Ureter (tissue), 1 donor: ENCODE results near the gene CELF1. TPM values are rescaled to one million over a fixed set of nuclear protein-coding genes. Genes with fewer than 3 reads are reported as not detected.
A peak's percentile ranks its signal among the peaks of the same experiment; 100 is the strongest.

Source experiments
- DNase-seq: peaks from one replicate; pipeline ENCODE4 v3.0.0-alpha.2; 2020; ENCODE audit warnings: low spot score
- total RNA-seq: library from RNA; stranded (reverse); gene quantifications from one replicate; pipeline ENCODE4 v1.2.4, GENCODE V29; 2023
- donor health status: DM: yes; HTN: yes; CAD: no.

The CELF1 gene
- total RNA-seq, 1 donor from 2014 or later, result 149 TPM

DNA sequence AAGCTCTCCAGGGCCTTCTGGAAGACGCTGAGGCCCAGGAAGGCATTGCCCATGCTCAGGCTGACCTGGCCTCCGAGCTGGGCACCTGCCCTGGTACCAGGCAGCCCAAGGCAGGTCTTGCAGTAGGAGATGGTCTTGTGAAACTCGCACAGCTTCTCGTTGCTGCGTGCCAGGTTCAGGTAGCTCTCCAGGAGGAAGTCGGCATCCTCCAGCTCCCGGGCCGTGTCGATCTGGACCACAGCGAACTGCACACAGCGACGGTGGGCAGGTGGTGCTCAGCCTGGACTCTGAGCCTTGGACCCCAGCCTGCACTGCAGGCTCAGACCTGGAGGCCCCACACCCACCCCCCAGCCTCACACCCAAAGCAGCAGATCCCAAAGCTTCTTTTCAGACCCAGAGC is 105.0 kb downstream of the CELF1 start:
- DNase-seq, result no peak

DNA sequence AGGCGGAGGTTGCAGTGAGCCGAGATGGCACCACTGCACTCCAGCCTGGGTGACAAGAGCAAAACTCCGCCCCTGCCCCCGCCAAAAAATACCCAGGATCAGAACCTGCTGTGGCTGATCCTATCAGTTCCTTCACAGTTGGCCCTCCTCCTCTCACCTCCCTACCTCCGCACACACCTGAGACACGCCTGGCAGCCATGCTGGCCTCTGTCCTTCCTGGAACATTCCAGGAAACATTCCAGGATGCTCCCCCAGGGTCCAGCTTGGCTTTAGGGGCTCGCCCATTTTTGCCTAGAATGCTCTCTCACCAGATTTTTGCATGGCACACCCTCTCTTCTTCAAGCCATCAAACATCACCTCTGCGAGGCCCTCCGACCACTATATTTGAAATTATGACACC is 106.1 kb downstream of the CELF1 start:
- DNase-seq, result no peak

DNA sequence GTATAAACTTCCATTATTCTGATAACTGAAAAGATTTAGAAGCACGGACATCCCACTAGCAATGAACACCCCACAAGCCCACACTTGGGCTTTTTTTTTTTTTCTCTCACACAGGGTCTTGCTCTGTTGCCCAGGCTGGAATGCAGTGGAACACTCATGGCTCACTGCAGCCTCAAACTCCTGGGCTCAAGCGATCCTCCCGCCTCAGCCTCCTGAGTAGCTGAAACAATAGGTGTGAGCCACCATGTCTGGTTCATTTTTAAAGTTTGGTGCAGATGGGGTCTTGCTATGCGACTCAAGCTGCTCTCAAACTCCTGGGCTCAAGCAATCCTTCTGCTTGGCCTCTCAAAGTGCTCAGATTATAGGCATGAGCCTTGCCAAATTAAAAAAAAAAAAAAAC is 107.1 kb downstream of the CELF1 start:
- no peak for DNase-seq

DNA sequence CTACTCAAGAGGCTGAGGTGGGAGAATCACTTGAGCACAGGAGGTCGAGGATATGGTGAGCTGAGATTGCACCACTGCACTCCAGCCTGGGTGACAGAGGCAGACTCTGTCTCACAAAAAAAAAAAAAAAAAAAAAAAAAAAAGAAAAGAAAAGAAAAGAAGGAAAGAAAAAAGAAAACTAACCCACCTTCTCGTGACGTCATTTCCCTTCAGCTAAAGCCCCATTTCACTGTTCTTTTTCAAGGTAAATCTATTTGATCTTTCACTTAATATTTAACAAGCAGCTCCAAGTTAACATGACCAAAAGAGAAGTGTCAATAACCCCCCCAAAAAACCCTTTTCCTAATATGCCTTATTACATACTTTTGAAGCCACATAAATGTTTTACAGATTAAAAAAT is 109.1 kb downstream of the CELF1 start:
- DNase-seq, result no peak

DNA sequence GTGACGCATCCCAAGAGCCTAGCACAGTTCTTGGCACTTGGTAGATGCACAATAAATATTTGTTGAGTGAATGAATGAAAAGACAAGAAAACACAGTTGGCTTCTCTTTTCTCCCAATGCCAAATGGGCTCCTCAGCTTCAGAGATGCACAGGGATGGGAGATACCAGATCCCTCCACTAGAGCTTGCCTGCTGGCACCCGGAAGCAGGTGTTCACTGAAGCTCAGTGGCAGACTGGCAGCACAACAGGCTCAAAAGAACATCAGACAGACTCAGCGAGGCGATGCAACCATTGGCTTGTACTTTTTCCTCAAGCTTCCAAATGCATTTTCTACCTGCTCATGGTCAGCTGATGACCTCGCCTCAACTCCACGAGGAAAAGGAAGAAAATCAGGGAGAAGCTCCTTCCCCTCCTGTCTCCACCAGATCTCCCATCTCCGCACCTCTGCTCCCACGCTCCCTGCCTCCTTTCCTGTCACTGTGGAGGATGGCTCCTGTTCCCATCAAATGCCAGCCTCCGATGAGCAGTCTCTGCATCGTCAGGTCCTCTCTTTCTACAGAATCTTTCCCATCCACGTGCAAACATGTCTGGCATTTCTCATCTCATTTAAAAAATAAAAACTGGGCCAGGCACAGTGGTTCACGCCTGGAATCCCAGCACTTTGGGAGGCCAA is 109.8 kb downstream of the CELF1 start:
- DNase-seq, result no peak

DNA sequence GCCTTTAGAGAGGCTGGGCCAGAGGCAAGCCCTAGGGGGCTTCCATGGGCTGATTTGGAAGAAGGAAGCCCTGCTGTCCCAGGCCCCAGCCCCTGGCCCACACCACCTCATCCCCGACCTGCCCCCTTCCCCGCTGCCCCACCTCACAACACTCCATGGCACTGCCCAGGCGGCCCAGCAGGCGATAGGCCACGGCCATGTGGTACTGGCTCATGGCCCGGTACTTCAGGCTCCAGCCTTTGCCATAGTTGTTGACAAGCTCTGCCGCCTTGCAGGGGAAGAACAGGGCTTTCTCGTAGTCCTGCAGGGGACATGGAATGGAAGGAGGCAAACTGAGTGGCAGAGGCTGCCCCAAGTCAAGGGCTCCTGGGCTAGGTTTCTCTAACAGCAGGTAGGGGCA is 110.4 kb downstream of the CELF1 start:
- no peak for DNase-seq

DNA sequence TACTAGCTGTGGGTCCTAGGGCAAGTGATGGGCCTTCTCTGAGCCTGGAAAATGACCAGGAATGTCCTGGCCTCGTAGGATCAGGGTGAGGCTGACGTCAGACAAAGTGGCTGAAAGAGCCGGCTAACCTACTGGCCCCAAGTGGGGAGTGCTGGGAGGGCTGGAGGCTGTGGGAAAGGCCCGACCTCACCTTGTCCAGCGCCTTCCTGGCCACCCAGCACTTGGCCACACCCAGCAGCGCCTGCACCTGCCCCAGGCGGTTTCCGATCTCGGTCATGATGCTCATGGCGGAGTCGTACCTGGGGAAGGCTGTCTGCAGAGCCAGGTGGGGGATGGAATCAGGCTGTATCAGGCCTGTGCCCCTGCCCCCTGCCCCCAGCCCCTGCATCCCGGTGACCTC is 111.5 kb downstream of the CELF1 start:
- DNase-seq, result no peak

DNA sequence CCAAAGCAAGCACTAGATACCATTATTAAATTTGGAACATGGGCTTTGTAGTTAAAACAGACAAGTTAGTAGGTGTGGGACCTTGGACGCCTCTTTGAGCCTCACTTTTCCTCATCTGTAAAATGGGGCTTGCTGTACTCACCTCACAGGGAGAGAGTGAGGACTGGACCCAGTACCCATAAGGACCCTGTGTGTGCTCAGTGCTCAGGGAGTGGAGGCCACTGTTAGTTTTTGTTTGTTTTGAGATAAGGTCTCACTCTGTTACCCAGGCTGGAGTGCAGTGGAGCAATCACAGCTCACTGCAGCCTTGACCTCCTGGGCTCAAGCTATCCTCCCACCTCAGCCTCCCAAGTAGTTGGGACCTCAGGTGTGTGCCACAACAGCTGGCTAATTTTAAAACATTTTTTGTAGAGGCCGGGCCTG is 112.9 kb downstream of the CELF1 start:
- no peak for DNase-seq

DNA sequence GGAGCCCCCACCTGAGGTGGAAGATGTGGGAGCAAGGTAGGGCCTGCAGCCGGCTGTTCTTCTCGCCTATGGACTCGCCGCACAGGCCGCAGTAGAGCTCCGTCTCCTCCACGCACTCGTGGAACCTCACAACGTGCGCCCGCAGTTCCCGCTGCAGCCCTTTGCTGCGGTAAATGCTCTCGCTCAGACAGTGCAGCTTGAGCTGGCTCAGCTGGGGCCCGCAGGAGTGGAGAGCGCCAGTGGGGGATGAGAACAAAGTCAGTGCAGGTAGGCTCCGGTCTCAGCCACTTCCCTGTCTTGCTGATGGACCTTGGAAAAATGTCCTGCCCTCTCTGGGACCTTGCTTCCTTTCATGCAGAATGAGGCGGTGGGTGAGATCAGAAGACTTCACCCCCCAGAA is 114.2 kb downstream of the CELF1 start:
- no peak for DNase-seq

DNA sequence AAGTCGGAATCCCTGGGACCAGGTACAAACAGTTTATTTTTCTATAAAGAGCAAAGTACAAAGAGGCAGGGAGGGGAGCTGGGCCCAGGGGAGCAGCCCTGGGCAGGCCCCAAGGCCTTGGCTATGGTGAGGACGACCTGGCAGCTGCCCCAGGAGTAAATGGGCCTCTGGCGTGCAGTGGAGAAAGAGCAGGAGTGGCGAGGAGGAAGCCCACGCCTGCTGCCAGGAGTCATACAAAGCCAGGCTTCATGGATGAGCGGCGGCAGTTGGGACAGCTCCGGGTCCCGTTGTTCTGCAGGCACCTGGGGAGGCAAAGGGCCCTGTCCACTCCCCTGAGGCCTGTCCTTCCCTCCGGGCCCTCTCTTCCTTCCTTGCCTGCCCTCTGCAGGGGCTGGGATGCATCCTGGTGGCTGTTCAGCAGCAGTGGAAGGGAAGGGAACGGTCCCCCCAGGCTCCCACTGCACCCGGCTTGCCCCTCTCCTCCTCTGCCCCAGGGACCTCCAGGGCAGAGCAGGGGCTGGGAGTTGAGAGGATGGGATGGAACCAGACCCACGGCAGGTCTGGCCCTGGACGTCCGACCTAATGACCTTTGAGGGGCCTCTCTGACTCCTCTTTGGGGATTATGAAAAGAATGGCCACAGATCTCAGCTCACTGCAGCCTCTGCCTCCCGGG is 115.0 kb downstream of the CELF1 start:
- no peak for DNase-seq

DNA sequence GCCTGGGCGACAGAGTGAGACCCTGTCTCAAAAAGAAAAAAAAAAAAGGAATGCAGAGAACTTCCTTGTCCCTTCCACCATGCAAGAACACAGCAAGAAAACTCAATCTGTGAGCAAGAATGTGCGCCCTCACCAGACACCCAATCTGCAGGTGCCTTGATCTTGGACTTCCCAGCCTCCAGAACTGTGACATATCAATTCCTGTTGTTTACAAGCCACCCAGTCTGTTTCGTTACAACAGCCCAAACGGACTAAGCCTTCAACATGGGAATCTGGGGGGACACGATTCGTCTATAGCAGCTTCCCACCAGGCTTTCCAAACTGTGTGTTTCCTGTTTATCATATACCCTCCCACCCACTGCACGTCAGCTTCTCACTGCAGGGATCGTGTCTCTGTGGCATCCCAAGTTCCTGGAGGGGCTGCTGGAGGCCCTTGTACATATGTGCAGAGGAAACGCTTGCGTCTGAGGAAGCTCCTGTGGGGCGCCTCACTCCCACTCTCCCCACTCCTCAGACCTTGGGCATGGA is 115.7 kb downstream of the CELF1 start:
- no peak for DNase-seq

DNA sequence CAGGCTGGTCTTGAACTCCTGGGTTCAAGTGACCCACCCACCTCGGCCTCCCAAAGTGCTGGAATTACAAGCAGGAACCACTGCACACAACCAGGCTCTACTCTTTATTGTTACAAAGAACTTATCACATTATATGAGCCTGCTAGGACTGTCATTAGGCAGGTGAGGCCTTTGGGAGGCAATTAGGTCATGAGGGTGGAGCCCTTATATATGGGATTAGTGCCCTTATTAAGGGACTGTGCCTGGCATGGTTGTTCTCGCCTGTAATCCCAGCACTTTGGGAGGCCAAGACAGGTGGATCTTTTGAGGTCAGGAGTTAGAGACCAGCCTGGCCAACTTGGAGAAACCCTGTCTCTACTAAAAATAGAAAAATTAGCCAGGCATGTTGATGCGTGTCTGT is 116.2 kb downstream of the CELF1 start:
- no peak for DNase-seq

DNA sequence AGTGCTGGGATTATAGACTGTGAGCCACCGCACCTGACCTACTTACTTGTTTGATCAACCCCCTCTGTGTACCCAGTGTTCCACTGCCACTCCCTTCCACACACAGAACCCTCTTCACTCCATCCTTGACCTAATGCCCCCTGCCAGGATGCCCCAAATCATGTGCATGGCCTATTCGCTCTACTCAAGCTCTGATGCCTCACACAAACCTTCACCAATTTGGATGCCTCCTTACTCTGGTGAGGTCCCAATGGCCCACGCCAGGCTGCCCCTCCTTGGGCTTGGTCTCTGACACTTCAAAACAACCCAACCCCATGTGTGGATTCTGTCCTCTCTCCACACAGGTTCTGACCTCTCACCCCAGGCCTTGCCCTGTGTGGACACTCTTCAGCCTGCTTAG is 117.2 kb downstream of the CELF1 start:
- DNase-seq, result no peak

DNA sequence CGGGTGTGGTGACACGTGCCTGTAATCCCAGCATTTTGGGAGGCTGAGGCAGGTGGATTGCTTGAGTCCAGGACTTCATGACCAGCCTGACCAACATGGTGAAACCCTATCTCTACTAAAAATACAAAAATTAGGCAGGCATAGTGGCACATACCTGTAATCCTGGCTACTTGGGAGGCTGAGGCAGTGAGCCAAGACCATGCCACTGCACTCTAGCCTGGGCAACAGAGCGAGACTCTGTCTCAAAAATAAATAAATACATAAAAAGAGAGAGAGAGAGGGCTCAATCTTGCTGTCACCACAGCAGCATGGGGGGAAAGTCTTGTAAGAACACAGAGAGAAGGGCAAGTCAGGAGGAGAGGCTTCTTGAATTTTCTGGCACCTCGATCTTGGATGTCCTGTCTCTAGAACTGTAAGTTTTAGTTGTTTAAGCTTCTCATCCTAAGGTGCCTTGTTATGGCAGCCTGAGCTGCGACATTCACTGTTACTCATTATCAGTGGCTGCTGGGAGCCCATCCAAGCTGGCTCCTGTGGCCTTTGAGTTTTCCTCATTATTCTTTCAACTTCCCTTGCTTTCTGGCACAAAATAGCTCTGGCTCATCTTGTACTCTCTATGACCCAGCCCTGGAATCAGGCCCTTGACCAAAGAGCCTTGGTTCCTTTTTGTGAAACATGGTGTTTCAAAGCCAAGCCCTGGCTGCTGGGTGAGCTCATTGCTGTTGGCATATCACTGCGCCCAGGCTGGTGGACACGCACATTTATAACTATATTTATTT is 118.7 kb downstream of the CELF1 start:
- peak; percentile 53 for DNase-seq

DNA sequence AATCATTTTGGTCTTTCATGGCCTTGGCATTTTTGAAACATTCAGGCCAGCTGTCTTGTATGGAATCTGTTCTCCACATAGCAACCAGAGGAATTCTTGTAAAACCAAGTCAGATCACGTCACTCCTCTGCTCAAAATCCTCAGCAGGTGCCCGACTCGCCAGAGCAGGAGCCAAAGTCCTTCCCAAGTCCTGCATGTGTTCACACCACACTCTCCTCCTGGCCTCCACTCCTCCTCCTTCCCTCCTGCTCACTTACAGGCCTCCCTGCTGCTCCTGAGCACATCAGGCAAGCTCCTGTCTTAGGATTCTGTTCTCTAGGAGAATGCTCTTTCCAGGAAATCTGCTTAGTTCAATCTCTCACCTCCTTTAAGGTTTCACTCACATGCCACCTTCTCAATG is 119.8 kb downstream of the CELF1 start:
- no peak for DNase-seq

DNA sequence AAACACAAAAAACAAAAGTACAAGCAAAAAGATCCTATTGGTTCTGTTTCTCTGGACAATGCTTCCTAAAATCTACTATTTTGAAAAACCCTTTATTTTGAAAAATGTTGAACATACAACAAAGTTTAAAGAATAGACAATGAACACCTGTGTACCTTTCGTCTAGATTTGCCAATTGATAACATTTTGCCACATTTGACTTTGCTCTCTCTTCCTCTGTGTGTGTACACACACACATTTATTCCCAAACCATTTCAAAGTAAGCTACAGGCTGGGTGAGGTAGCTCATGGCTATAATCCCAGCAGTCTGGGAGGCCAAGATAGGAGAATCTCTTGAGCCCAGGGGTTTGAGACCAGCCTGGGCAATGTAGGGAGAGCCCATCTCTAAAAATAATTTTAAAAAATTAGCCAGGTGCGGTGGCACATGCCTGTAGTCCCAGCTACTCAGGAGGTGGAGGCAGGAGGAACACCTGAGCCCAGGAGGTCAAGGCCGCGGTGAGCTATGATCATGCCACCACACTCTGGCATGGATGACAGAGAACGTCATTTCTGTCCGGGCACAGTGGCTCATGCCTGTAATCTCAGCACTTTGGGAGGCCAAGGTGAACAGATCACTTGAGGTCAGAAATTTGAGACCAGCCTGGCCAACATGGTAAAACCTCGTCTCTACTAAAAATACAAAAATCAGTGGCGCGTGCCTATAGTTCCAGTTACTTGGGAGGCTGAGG is 121.4 kb downstream of the CELF1 start:
- DNase-seq, result no peak

DNA sequence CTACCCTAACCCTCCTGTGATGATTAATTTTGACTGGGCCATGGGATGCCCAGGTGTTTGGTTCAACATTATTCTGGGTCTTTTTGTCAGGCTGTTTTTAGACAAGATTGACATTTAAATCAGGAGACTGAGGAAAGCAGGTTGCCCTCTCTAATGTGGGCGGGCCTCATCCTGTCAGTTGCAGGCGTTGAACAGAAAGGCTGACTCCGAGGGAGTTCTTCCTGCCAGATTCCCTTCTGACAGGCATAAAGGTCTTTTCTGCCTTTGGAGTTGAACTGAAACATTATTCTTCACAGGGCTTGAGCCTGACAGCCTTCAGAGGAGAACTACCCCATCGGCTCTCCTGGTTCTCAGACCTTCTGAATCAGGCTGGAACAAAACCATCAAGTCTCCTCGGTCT is 122.4 kb downstream of the CELF1 start:
- no peak for DNase-seq

DNA sequence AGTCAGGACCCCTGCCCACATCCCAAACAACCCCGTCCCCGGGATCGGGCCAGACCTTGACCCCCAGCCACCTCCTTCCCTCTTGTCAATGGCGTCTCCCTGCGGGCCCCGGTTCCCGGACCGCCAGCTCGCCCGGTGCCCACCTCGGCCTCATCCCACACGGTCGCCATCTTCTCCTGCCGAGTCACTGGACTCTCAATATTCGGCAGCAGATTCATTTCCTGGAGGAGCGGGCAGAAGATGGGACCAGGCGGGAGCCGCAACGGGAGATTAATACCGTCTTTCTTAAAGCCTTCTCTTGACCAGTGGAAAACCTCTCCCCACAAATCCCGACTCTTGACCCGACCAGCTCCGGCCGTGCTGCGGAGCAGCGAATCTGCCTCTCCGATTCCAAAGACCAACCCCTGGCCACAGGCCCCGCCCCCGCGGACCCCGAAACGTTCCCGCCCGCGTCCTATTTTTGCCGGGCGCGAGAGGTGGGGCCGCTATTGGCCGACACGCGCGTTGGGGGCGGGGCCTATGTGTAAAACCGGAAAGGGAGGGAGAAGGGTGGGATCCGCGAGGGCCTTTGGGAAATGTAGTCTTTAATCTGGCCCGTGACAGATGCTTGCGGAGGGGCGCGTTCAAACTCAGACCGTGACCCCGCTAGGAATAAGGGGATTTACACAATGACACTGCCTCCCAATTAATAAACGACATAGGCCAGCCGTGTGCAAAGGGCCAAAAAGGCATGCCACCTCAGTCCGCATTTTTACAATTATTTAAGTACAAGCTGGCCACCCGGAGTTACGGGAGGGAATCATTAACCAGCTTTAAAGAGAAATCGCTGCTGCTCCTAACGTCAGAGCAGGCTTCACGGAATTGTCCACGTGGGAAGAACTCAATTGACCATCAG is 126.6 kb downstream of the CELF1 start, which contains the start of gene PSMC3:
Gene PSMC3 (minus strand): TSS at position 378 of the 895 bp plus-strand sequence. CDS start 160 bp downstream, at position 218.
- peak; percentile 99 for DNase-seq

DNA sequence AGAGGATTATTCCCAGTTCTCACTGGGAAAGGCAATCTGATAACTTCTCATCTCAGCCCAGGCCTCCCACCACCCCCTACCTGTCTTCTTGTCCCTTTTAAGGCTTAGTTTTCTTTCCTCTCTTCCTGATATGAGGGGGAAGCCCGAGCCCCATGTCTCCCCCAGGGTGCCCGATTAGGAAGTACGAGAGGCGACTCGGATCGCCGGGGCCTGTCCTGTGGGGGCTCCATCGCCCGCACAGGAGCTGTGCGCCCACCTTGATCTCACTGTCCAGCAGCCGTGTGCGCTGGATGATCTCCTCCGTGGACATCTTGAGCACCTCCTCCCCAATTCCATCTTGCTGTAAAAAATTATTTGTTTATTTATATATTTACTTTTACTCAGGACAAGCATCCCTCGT is 127.3 kb downstream of the CELF1 start:
- no peak for DNase-seq

DNA sequence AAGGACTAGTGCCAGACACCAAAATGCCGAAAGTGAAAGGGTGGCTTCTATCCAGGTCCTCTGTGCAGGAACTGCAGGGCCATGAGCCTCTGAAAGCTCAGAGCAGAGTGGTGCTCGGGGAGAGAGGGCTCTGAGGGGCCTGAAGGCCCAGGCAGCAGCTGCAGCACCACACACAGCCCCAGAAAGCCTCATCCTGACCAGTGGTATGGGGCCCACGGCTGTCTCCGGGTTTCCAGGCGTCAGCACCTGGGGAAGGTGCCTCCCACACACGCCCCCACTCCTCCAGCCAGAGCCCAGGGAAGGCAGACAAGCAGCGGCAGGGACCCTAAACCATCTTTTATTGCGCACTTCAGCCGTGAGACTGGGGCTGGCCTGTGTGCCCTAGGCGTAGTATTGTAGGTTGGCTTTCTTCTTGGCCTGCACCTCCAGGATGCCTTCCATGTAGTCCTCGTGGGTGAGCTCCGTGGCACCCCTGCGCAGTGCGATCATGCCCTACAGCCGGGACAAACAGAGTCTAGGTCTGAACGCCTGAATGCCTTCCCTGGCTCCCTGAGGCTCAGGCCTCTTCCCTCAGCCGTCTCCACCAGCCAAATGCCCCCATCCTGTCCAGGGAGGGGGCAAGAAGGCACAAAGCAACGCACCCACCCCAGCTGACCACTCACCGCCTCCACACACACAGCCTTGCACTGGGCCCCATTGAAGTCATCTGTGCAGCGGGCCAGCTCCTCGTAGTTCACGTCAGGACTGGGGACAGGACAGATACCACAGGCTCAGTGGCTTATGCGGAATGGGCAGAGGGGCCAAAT is 134.3 kb downstream of the CELF1 start:
- no peak for DNase-seq
